ENCODE measurements around the gene SLC27A2.

- TF ChIP-seq POLR2A (IDR thresholded peaks at IDR 0.05; ENCODE audit: extremely low read depth, insufficient read length) (peak; percentile 62), CTCF (IDR thresholded peaks at IDR 0.05; ENCODE audit: low read depth, low read length) (no peak)
- TF ChIP-seq, protein P1, sequence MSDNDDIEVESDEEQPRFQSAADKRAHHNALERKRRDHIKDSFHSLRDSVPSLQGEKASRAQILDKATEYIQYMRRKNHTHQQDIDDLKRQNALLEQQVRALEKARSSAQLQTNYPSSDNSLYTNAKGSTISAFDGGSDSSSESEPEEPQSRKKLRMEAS (IDR thresholded peaks at IDR 0.05; ENCODE audit: low read depth, low read length) = no peak
Observed at GRCh38 chr15:50182219-50183013, 420 bp downstream of the SLC27A2 start.
